Measurements from ENCODE around the gene GPHN.

Gene GPHN

GRCh38 chr14:66802962-66803361, 295.0 kb downstream of the GPHN start:
- TF ChIP-seq NFIC (IDR thresholded peaks at IDR 0.05) (no peak), MAX (IDR thresholded peaks at IDR 0.05) (no peak), RAD21 (IDR thresholded peaks at IDR 0.05; ENCODE audit: low read depth) (no peak), REST (IDR thresholded peaks at IDR 0.05; ENCODE audit: low read depth) (no peak), CREB1 (IDR thresholded peaks at IDR 0.05; ENCODE audit: low read depth) (no peak), EP300 (IDR thresholded peaks at IDR 0.05; ENCODE audit: borderline replicate concordance) (no peak), TCF12 (IDR thresholded peaks at IDR 0.05; ENCODE audit: low read depth) (no peak), USF1 (IDR thresholded peaks at IDR 0.05) (no peak), TEAD4 (IDR thresholded peaks at IDR 0.05) (no peak), CEBPB (IDR thresholded peaks at IDR 0.05) (no peak), EGR1 (IDR thresholded peaks at IDR 0.05) (no peak), YY1 (IDR thresholded peaks at IDR 0.05; ENCODE audit: low read depth) (no peak)

- no peak for TF ChIP-seq ZBTB7A (IDR thresholded peaks at IDR 0.05; ENCODE audit: low read depth)
- TF ChIP-seq NFIC (IDR thresholded peaks at IDR 0.05) = no peak
- no peak for TF ChIP-seq EGR1 (IDR thresholded peaks at IDR 0.05)
- no peak for TF ChIP-seq CEBPB (IDR thresholded peaks at IDR 0.05)
- no peak for TF ChIP-seq REST (IDR thresholded peaks at IDR 0.05; ENCODE audit: low read depth)
- TF ChIP-seq FOXM1 (IDR thresholded peaks at IDR 0.05; ENCODE audit: borderline replicate concordance, low read depth) = no peak
- TF ChIP-seq TEAD4 (IDR thresholded peaks at IDR 0.05) = no peak
- no peak for TF ChIP-seq USF1 (IDR thresholded peaks at IDR 0.05)
- TF ChIP-seq EP300 (IDR thresholded peaks at IDR 0.05; ENCODE audit: borderline replicate concordance) = no peak
- TF ChIP-seq TCF12 (IDR thresholded peaks at IDR 0.05; ENCODE audit: low read depth) = no peak
- TF ChIP-seq RAD21 (IDR thresholded peaks at IDR 0.05; ENCODE audit: low read depth) = no peak
- TF ChIP-seq TAF1 (IDR thresholded peaks at IDR 0.05; ENCODE audit: low read depth) = no peak
- TF ChIP-seq MAX (IDR thresholded peaks at IDR 0.05) = no peak
- no peak for TF ChIP-seq CREB1 (IDR thresholded peaks at IDR 0.05; ENCODE audit: low read depth)
- TF ChIP-seq YY1 (IDR thresholded peaks at IDR 0.05; ENCODE audit: low read depth) = no peak
These were observed 296.2 kb downstream of the GPHN start for GRCh38 chr14:66804141-66804540.

GRCh38 chr14:66813636-66814035, 305.7 kb downstream of the GPHN start:
- TF ChIP-seq RAD21 (IDR thresholded peaks at IDR 0.05; ENCODE audit: low read depth) (no peak), CEBPB (IDR thresholded peaks at IDR 0.05) (peak; percentile 73)

- no peak for TF ChIP-seq CREB1 (IDR thresholded peaks at IDR 0.05; ENCODE audit: low read depth)
- no peak for TF ChIP-seq MAX (IDR thresholded peaks at IDR 0.05)
- TF ChIP-seq CEBPB (IDR thresholded peaks at IDR 0.05) = no peak
- TF ChIP-seq EGR1 (IDR thresholded peaks at IDR 0.05) = no peak
These were observed 307.7 kb downstream of the GPHN start for GRCh38 chr14:66815687-66816086.

GRCh38 chr14:66824251-66824650, 316.3 kb downstream of the GPHN start:
- no peak for TF ChIP-seq TAF1 (IDR thresholded peaks at IDR 0.05; ENCODE audit: low read depth)
- no peak for TF ChIP-seq TEAD4 (IDR thresholded peaks at IDR 0.05)
- no peak for TF ChIP-seq FOXM1 (IDR thresholded peaks at IDR 0.05; ENCODE audit: borderline replicate concordance, low read depth)
- TF ChIP-seq YY1 (IDR thresholded peaks at IDR 0.05; ENCODE audit: low read depth) = no peak
- no peak for TF ChIP-seq MAX (IDR thresholded peaks at IDR 0.05)
- no peak for TF ChIP-seq USF1 (IDR thresholded peaks at IDR 0.05)
- no peak for TF ChIP-seq RAD21 (IDR thresholded peaks at IDR 0.05; ENCODE audit: low read depth)

GRCh38 chr14:66827182-66827581, 319.2 kb downstream of the GPHN start:
- no peak for TF ChIP-seq MAX (IDR thresholded peaks at IDR 0.05)

All from Ishikawa (cell line).